Right lung (tissue), 10 donors: ENCODE data around the gene TBX2. TPM values are rescaled to one million over a fixed set of nuclear protein-coding genes. Genes with fewer than 3 reads are reported as not detected.
"Not testable (repeated sequence)": the region's sequence is repeated elsewhere in the genome, so short reads cannot be mapped to it uniquely, and the experiment has no call there.

ENCODE experiments used
- DNase-seq, 2 donors: peaks; one replicate each; pipeline ENCODE4 v3.0.0-alpha.2; 2013
- long read RNA-seq, 8 donors: transcript quantifications; one replicate each; lab custom pipeline, GENCODE V29; 2026
- polyA plus RNA-seq, 5 donors: library from polyadenylated mRNA; unstranded; fragments of 120-200 nt; gene quantifications; one replicate each; pipeline versions ENCODE4 v1.2.1 to v1.2.3, GENCODE V29; 2013; ENCODE audit warnings: inconsistent platforms in 1 of 5, low replicate concordance in 1 of 5; ENCODE audit not compliant: insufficient read length in 5 of 5, insufficient read depth in 1 of 5

Gene TBX2
- polyA plus RNA-seq, result 100 to 1,000 TPM; 132 to 258 (median 183) TPM
- long read RNA-seq, donor 1, full-length matches to known transcripts, result 27 of 172 reads
- long read RNA-seq, donor 1, partial matches to known transcripts, result 145 of 172 reads
- long read RNA-seq, donor 1, other reads (novel, unspliced or antisense), result 0 of 172 reads
- long read RNA-seq, donor 2, full-length matches to known transcripts, result 37 of 63 reads
- long read RNA-seq, donor 2, partial matches to known transcripts, result 26 of 63 reads
- long read RNA-seq, donor 2, other reads (novel, unspliced or antisense), result 0 of 63 reads
- long read RNA-seq, donor 3, transcript TBX2-201 (7 exons, 3,339 nt), result major isoform, 19 of 92 reads
- long read RNA-seq, donor 3, partial matches to known transcripts, result 73 of 92 reads
- long read RNA-seq, donor 3, other reads (novel, unspliced or antisense), result 0 of 92 reads
- long read RNA-seq, donor 4, transcript TBX2-201 (7 exons, 3,339 nt), result major isoform, 8 of 87 reads
- long read RNA-seq, donor 4, partial matches to known transcripts, result 79 of 87 reads
- long read RNA-seq, donor 4, other reads (novel, unspliced or antisense), result 0 of 87 reads
- long read RNA-seq, donor 5, full-length matches to known transcripts, result 37 of 52 reads
- long read RNA-seq, donor 5, partial matches to known transcripts, result 15 of 52 reads
- long read RNA-seq, donor 5, other reads (novel, unspliced or antisense), result 0 of 52 reads
- long read RNA-seq, donor 6, transcript TBX2-201 (7 exons, 3,339 nt), result major isoform, 56 of 157 reads
- long read RNA-seq, donor 6, partial matches to known transcripts, result 101 of 157 reads
- long read RNA-seq, donor 6, other reads (novel, unspliced or antisense), result 0 of 157 reads
- long read RNA-seq, donor 7, transcript TBX2-201 (7 exons, 3,339 nt), result major isoform, 44 of 110 reads
- long read RNA-seq, donor 7, partial matches to known transcripts, result 66 of 110 reads
- long read RNA-seq, donor 7, other reads (novel, unspliced or antisense), result 0 of 110 reads
- long read RNA-seq, donor 8, transcript TBX2-201 (7 exons, 3,339 nt), result major isoform, 12 of 78 reads
- long read RNA-seq, donor 8, partial matches to known transcripts, result 66 of 78 reads
- long read RNA-seq, donor 8, other reads (novel, unspliced or antisense), result 0 of 78 reads

- peak; percentile 96 to 97 for DNase-seq
Measured at GRCh38 chr17:61399131-61400065, at the start of gene TBX2. TSS of gene TBX2 (plus strand) at chr17:61399843. CDS start at chr17:61400177, 334 bp downstream.

- DNase-seq, result no peak
Measured at GRCh38 chr17:61351745-61352407, 47.8 kb upstream of the TBX2 start.

GRCh38 chr17:61352408-61352770 is 47.3 kb upstream of the TBX2 start:
- DNase-seq, result no peak

GRCh38 chr17:61352781-61353491 is 46.7 kb upstream of the TBX2 start:
- no peak for DNase-seq

GRCh38 chr17:61353615-61354014 is 46.0 kb upstream of the TBX2 start:
- DNase-seq, result no peak

GRCh38 chr17:61354895-61355874 is 44.5 kb upstream of the TBX2 start:
- no peak for DNase-seq

- DNase-seq, result not testable (repeated sequence)
Measured at GRCh38 chr17:61357061-61357460, 42.6 kb upstream of the TBX2 start.

- DNase-seq, result not testable (repeated sequence)
Measured at GRCh38 chr17:61359513-61359912, 40.1 kb upstream of the TBX2 start.

- DNase-seq, result no peak
Measured at GRCh38 chr17:61360318-61360943, 39.2 kb upstream of the TBX2 start.

GRCh38 chr17:61361084-61361483 is 38.6 kb upstream of the TBX2 start:
- DNase-seq, result no peak

GRCh38 chr17:61362396-61362795 is 37.2 kb upstream of the TBX2 start:
- no peak for DNase-seq

- no peak for DNase-seq
Measured at GRCh38 chr17:61362852-61363600, 36.6 kb upstream of the TBX2 start.

- DNase-seq, result no peak
Measured at GRCh38 chr17:61363601-61364462, 35.8 kb upstream of the TBX2 start.

- no peak for DNase-seq
Measured at GRCh38 chr17:61364463-61364846, 35.2 kb upstream of the TBX2 start.

GRCh38 chr17:61366076-61366714 is 33.4 kb upstream of the TBX2 start:
- DNase-seq, result no peak
